ENCODE measurements around the gene KIF16B. TPM values are rescaled to one million over a fixed set of nuclear protein-coding genes. Genes with fewer than 3 reads are reported as not detected.

KIF16B gene
- total RNA-seq, 2 experiments from 2014 or later, result 7.5 to 8.7 TPM

DNA sequence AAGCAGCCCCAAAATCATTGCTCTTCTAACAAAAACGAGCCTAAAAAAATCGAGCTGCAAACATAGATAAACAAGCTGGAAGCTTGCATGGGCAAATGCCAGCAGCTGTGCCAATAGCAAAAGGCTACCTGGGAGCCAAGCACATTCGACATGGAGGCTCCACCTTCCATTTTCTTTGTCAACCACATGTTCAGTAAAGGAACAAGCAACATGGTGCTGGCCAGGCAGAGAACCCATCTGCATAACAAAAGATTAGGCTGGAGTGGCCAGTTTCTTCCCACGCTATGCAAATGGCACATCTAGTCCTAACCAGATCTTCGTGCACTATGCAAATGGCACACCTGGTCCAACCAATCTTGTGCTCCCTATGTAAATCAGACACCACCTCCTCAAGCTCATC, 110.5 kb downstream of the KIF16B start:
- Mint-ChIP-seq H3K27me3 (no peaks in the 10 kb centered on the region), H3K27ac (no peak overlapping the region), H3K4me3 (no peak overlapping the region), H3K4me1 (peaks cover 2% of the 10 kb centered on the region), H3K9me3 (ENCODE audit: low read depth) (no peaks in the 10 kb centered on the region), H3K36me3 (ENCODE audit: low read depth) (peaks cover 13% of the 10 kb centered on the region)
- intact Hi-C loops (cut with DNase I, micrococcal nuclease), result no loop called here
- CTCF ChIA-PET, result interaction anchor here (1.3 kb wide), 1 partner anchor 13 kb away, joined by 3 read pairs; no protein-coding TSS in a partner anchor
- DNase-seq (no peak), ATAC-seq (no peak)
- POLR2A ChIA-PET, result no interaction called here

DNA sequence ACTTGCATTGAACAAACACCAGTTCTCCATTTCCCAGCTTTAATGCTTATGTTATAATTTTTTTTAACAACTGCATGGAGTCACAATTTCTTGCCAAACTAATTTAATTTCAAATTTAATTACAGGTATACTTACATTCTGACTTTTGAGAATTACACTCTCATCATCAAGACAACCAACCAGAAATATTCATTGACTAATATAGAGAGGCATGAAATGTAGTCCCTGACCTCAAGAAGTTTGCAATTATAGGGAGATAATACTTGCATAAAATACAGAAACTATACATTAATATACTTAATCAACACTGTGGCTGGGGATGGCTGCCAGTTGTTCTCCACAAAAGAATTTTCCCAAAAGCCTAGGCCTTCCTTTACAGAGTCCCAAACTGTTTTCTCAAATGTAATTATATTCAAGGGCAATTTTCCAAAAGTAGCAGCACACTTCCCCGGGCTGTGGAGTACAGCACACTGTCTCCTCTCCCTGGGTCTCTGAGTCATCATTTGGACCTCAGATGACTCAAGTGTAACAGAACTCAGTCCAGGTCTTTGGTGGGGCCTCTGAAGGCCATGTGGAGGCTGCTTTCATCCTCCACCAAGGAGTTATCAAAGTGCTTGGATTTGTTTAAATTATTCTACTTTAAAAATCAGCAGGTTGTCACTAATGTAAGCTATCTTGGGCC, 114.1 kb downstream of the KIF16B start:
- no peak overlapping the region for H3K27ac Mint-ChIP-seq
- H3K36me3 Mint-ChIP-seq (ENCODE audit: low read depth), result peaks cover 7% of the 10 kb centered on the region
- CTCF ChIA-PET, result interaction anchor here (1.1 kb wide), 1 partner anchor 16 kb away, joined by 4 read pairs; no protein-coding TSS in a partner anchor
- no peaks in the 10 kb centered on the region for H3K27me3 Mint-ChIP-seq
- DNase-seq, result no peak
- no peaks in the 10 kb centered on the region for H3K4me1 Mint-ChIP-seq
- H3K9me3 Mint-ChIP-seq (ENCODE audit: low read depth), result no peaks in the 10 kb centered on the region
- ATAC-seq, result no peak
- POLR2A ChIA-PET, result no interaction called here
- intact Hi-C loops (cut with DNase I, micrococcal nuclease), result no loop called here
- H3K4me3 Mint-ChIP-seq, result no peak overlapping the region

DNA sequence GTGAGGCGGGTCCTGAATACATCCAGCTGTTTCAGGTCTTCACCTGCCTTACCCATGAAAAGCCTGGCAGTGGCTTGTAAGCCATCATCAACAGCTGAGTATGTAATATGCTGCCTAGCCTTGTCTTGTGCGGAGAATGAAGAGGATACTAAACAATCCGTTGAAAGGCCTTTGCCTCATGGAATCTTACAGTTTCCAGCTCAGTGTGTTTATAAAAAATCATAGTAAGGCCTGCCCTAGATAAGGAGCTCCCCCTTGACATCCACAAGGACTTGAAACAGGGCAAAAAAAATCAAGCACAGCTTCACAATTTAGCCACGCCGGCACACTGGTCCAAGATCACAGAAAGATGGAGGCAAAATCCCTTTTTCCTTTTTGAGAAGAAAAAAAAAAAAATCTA, 115.7 kb downstream of the KIF16B start:
- ATAC-seq, result no peak
- Mint-ChIP-seq H3K27me3 (no peaks in the 10 kb centered on the region), H3K36me3 (ENCODE audit: low read depth) (no peaks in the 10 kb centered on the region), H3K4me1 (no peaks in the 10 kb centered on the region), H3K27ac (no peak overlapping the region), H3K4me3 (no peak overlapping the region), H3K9me3 (ENCODE audit: low read depth) (no peaks in the 10 kb centered on the region)
- no peak for DNase-seq
- POLR2A ChIA-PET, result no interaction called here
- intact Hi-C loops (cut with DNase I, micrococcal nuclease), result no loop called here
- CTCF ChIA-PET, result no interaction called here

DNA sequence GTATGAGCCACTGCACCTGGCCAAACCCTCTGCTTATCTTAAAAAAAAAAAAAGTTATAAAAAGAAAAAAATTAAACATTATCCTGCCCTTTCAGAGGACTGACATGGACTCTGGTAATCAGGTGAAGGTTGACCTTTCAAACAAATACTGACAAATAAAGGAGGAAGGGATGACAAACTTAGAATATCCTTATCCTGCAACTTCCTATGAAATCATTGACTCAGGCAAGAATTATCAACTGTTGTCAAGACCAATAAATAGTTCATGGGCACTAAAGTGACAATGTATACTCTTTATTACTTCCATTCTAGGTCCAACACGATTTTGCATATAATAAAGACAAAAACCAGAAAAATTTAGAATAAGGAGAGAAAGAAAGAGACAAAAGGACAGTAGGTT, 117.9 kb downstream of the KIF16B start:
- H3K27ac Mint-ChIP-seq, result no peak overlapping the region
- no peak for ATAC-seq
- no peaks in the 10 kb centered on the region for H3K4me1 Mint-ChIP-seq
- intact Hi-C loops (cut with DNase I, micrococcal nuclease), result no loop called here
- no peak overlapping the region for H3K4me3 Mint-ChIP-seq
- ChIA-PET POLR2A (interaction anchor here (0.6 kb wide), 1 partner anchor 45 kb away, joined by 3 read pairs; no protein-coding TSS in a partner anchor), CTCF (no interaction called here)
- DNase-seq, result no peak
- H3K9me3 Mint-ChIP-seq (ENCODE audit: low read depth), result no peaks in the 10 kb centered on the region
- H3K36me3 Mint-ChIP-seq (ENCODE audit: low read depth), result peaks cover 8% of the 10 kb centered on the region
- no peaks in the 10 kb centered on the region for H3K27me3 Mint-ChIP-seq

DNA sequence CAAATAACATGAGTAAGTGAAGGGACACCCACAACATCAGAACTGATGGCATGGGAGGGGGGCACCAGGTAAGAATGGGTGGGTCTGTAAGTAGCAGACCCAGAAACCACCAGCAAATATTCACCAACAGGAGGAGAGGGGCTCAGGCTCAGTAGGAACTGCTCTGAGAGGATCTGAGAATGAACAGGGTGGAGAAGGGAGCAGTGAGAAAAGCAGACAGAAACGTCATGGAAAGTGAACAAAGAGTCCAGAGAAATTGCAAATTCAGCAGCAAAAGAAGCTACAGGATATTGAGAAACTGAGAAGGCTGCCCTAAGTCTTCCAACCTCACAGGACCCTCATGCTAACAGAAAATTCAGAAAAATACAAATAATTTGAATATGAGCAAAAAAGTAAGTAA, 121.3 kb downstream of the KIF16B start:
- intact Hi-C loops (cut with DNase I, micrococcal nuclease), result no loop called here
- ChIA-PET POLR2A (no interaction called here), CTCF (interaction anchor here (0.7 kb wide), 1 partner anchor 245 kb away, joined by 3 read pairs; no protein-coding TSS in a partner anchor)
- ATAC-seq (no peak), DNase-seq (no peak)
- Mint-ChIP-seq H3K4me3 (no peak overlapping the region), H3K27ac (no peak overlapping the region), H3K9me3 (ENCODE audit: low read depth) (no peaks in the 10 kb centered on the region), H3K36me3 (ENCODE audit: low read depth) (peaks cover 18% of the 10 kb centered on the region), H3K4me1 (no peaks in the 10 kb centered on the region), H3K27me3 (no peaks in the 10 kb centered on the region)

DNA sequence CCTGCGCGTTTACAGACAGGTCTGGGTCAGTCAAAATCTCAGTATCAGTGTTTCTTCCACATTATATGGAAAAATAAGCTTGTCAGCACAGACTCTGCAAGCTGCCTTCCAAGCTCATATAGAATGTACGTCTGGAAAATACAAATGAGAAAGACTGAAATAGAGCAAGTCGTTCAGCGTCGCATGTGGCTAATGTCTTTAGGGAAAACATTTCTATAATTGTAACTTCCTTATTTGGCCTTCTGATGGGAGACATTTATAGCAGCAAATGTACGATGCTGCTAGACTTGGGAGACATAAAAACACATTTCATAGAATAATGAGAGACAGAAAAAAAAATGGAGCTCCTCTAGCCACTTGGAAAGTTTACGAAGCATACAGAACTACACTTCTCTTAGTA, 122.2 kb downstream of the KIF16B start:
- peaks cover 18% of the 10 kb centered on the region for H3K36me3 Mint-ChIP-seq (ENCODE audit: low read depth)
- intact Hi-C loops (cut with DNase I, micrococcal nuclease), result no loop called here
- no peak overlapping the region for H3K4me3 Mint-ChIP-seq
- no peak for ATAC-seq
- CTCF ChIA-PET, result no interaction called here
- H3K27me3 Mint-ChIP-seq, result no peaks in the 10 kb centered on the region
- POLR2A ChIA-PET, result no interaction called here
- no peaks in the 10 kb centered on the region for H3K4me1 Mint-ChIP-seq
- H3K9me3 Mint-ChIP-seq (ENCODE audit: low read depth), result no peaks in the 10 kb centered on the region
- H3K27ac Mint-ChIP-seq, result no peak overlapping the region
- no peak for DNase-seq

DNA sequence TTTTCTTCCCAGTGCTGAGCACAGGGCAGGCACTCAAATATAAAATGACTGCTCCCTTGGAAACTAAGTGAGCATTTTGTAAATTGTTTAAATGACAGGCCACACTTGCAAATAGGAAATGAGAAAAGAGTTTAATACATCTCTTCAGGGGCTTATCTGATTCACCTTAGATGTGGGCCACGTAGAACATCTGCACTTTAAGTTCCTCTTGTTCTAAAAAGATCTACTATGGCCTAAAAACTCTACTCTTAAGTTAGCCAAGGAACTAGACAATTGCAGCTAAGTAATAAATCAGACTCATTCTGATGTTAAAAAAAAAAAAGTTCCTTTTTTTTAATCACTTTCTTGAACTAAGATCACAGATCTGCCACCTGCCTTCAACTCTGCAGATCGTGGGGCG, 126.3 kb downstream of the KIF16B start:
- ATAC-seq (no peak), DNase-seq (no peak)
- POLR2A ChIA-PET, result no interaction called here
- Mint-ChIP-seq H3K9me3 (ENCODE audit: low read depth) (no peaks in the 10 kb centered on the region), H3K4me3 (no peak overlapping the region), H3K36me3 (ENCODE audit: low read depth) (peaks cover 18% of the 10 kb centered on the region), H3K4me1 (no peaks in the 10 kb centered on the region), H3K27me3 (no peaks in the 10 kb centered on the region), H3K27ac (no peak overlapping the region)
- intact Hi-C loops (cut with DNase I, micrococcal nuclease), result no loop called here
- CTCF ChIA-PET, result no interaction called here

DNA sequence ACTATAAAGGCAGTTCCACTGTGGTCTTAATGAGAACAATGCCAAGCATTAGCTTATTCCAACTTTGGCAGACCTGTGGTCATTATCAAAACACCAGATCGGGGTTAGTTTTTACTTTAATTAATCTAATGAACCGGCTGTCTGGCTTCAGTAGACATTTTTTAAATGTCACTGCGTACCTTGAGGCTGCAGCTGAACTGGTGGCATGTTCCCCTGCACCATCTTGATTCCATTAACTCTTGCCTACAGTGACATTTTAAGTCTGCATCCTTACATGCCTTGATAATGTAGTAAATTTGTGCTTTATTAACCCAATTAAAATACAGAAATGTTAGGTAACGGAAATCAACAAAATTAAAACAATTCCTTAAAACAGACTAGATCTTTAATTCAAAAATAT, 127.0 kb downstream of the KIF16B start:
- DNase-seq (no peak), ATAC-seq (no peak)
- ChIA-PET POLR2A (no interaction called here), CTCF (no interaction called here)
- Mint-ChIP-seq H3K4me3 (no peak overlapping the region), H3K36me3 (ENCODE audit: low read depth) (peaks cover 19% of the 10 kb centered on the region), H3K27me3 (no peaks in the 10 kb centered on the region), H3K9me3 (ENCODE audit: low read depth) (no peaks in the 10 kb centered on the region), H3K27ac (no peak overlapping the region), H3K4me1 (no peaks in the 10 kb centered on the region)
- intact Hi-C loops (cut with DNase I, micrococcal nuclease), result no loop called here

DNA sequence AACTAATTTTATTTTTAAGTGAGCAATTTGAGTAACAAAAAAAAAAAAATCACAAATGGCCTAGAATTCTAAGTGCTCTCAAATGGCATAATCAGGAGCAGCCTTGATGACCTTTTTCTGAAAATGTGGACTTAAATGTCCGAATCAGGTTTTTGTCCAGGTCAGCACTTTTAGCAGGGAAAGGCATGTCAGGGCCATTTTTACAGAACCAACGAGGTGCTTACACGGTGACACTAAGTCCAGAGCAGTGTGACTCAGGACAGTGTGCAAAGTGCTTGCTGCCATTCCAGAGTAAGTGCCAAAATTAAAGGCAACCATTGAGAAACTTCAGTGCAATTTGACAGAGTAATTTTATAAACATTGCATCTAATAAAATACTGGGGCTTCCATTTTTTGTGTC, 127.8 kb downstream of the KIF16B start:
- Mint-ChIP-seq H3K9me3 (ENCODE audit: low read depth) (no peaks in the 10 kb centered on the region), H3K4me3 (no peak overlapping the region), H3K27me3 (no peaks in the 10 kb centered on the region), H3K4me1 (peaks cover 1% of the 10 kb centered on the region), H3K27ac (no peak overlapping the region), H3K36me3 (ENCODE audit: low read depth) (peaks cover 14% of the 10 kb centered on the region)
- ChIA-PET POLR2A (no interaction called here), CTCF (no interaction called here)
- ATAC-seq, result no peak
- intact Hi-C loops (cut with DNase I, micrococcal nuclease), result no loop called here
- no peak for DNase-seq

DNA sequence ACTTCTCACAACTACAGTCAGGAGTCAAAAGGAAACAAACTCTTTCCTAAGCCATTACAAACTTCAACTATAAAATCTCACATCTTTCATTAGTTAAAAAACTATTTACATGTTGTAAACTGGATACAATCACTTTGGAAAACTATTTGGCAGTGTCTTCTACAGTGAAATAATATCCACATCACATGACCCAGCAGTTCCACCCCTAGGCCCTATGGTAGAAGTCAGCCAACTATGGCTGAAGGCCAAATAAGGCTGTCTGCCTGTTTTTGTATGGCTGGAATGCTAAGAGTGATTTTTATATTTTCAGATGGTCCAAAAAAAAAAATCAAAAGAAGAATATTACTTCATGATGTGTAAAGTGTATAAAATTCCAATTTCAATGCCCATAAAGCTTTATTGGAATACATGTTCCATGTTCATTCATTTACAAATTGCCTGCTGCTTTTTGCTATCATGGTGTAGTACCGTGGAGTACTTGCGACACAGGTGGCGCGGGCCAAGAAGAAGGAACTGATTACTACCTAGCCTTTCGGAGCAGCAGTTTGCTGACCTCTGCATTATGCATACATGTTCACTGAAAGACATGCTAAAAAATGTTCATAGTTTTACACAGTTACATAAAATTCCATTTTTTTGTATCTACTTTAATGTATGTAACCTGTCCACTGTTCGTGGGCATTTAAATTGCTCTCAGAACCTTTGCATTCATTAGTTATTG, 129.0 kb downstream of the KIF16B start:
- Mint-ChIP-seq H3K4me1 (peaks cover 4% of the 10 kb centered on the region), H3K27me3 (no peaks in the 10 kb centered on the region), H3K9me3 (ENCODE audit: low read depth) (peaks cover 6% of the 10 kb centered on the region), H3K36me3 (ENCODE audit: low read depth) (peaks cover 17% of the 10 kb centered on the region), H3K4me3 (no peak overlapping the region), H3K27ac (no peak overlapping the region)
- ChIA-PET POLR2A (no interaction called here), CTCF (no interaction called here)
- intact Hi-C loops (cut with DNase I, micrococcal nuclease), result no loop called here
- no peak for DNase-seq
- no peak for ATAC-seq

DNA sequence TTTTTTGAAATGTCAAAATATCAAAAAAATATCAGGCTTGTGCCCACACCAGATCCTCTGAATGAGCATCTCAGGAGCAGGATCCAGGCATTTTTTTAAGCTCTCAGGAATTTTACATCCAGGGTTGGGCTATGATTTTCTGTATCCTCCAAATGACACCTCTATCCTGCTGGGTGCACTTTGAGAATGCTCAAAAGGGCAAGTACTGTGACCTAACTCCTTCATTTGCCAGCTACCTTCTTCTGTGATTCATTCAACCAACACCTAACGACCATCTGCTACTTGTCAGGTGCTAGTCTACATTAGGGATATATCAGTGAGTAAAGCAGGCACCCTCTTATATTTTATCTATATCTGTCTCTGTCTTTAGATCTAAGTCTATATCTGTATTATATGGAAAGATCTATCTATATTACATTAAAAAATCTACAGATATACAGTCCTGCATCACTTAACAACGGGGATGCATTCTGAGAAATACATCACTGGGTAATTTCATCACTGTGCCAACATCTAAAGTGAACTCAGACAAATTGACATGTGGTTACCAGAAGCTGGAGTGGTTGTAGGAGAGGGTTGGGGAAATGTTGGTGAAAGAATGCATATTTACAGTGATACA, 131.6 kb downstream of the KIF16B start:
- ATAC-seq (no peak), DNase-seq (no peak)
- no peaks in the 10 kb centered on the region for H3K27me3 Mint-ChIP-seq
- peaks cover 4% of the 10 kb centered on the region for H3K4me1 Mint-ChIP-seq
- intact Hi-C loops (cut with DNase I, micrococcal nuclease), result no loop called here
- peaks cover 13% of the 10 kb centered on the region for H3K9me3 Mint-ChIP-seq (ENCODE audit: low read depth)
- ChIA-PET POLR2A (no interaction called here), CTCF (no interaction called here)
- peaks cover 20% of the 10 kb centered on the region for H3K36me3 Mint-ChIP-seq (ENCODE audit: low read depth)
- H3K4me3 Mint-ChIP-seq, result no peak overlapping the region
- H3K27ac Mint-ChIP-seq, result no peak overlapping the region

DNA sequence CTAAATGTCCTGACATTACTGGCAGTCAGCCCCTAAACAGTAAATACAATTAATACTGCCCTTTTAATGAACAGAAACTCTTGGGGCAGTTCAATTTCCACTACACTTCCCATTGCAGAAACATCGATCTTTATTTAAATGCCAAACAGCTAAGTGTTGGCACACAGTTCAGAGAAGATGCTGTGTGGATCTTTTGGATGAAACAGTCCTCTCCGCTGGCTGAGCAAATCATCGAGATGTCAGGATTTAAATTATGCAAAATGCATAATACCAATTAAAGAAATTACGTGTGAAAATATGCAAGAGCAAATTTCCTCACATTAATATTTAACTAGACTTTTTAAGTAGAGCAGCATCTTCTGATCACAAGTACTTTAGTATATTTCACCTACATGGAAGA, 132.6 kb downstream of the KIF16B start:
- H3K9me3 Mint-ChIP-seq (ENCODE audit: low read depth), result peaks cover 13% of the 10 kb centered on the region
- H3K36me3 Mint-ChIP-seq (ENCODE audit: low read depth), result peaks cover 20% of the 10 kb centered on the region
- H3K27me3 Mint-ChIP-seq, result no peaks in the 10 kb centered on the region
- ATAC-seq (no peak), DNase-seq (no peak)
- ChIA-PET POLR2A (no interaction called here), CTCF (no interaction called here)
- H3K4me1 Mint-ChIP-seq, result peaks cover 4% of the 10 kb centered on the region
- H3K4me3 Mint-ChIP-seq, result no peak overlapping the region
- intact Hi-C loops (cut with DNase I, micrococcal nuclease), result no loop called here
- H3K27ac Mint-ChIP-seq, result no peak overlapping the region

Measured in activated CD4-positive, alpha-beta T cell treated with anti-CD3 and anti-CD28 coated beads for 36 hours (primary cell).